H9 (cell line): ENCODE data around the gene FRAT2. TPM values are rescaled to one million over a fixed set of nuclear protein-coding genes. Genes with fewer than 3 reads are reported as not detected.

ENCODE experiments used
- DNase-seq: peaks from one replicate; pipeline ENCODE4 v3.0.0-alpha.2; 2017
- H2AFZ ChIP-seq: one replicate; pipeline ENCODE4 v1.6.1; 2013; ENCODE audit warnings: mild to moderate bottlenecking, low read length, control low read depth, moderate library complexity
- H2AK5ac ChIP-seq: 2 replicates; pipeline ENCODE4 v1.6.1; 2013; ENCODE audit warnings: low read length, control low read depth, mixed read lengths; ENCODE audit not compliant: insufficient read length
- H2BK120ac ChIP-seq: one replicate; pipeline ENCODE4 v1.6.1; 2013; ENCODE audit warnings: low read depth, mild to moderate bottlenecking, low read length, control low read depth, inconsistent platforms; ENCODE audit not compliant: poor library complexity, severe bottlenecking
- H2BK12ac ChIP-seq: 2 replicates; pipeline ENCODE4 v1.6.1; 2013; ENCODE audit warnings: low read length, control low read depth, mixed read lengths, low read depth; ENCODE audit not compliant: insufficient read length
- H2BK15ac ChIP-seq: 2 replicates; pipeline ENCODE4 v1.6.1; 2013; ENCODE audit warnings: low read depth, low read length, control low read depth
- H2BK20ac ChIP-seq: one replicate; pipeline ENCODE4 v1.6.1; 2013; ENCODE audit warnings: low read depth, mild to moderate bottlenecking, low read length, control low read depth, inconsistent platforms; ENCODE audit not compliant: poor library complexity, severe bottlenecking
- H2BK5ac ChIP-seq: 2 replicates; pipeline ENCODE4 v1.6.1; 2013; ENCODE audit warnings: low read length, control low read depth, mixed read lengths; ENCODE audit not compliant: insufficient read length
- H3K14ac ChIP-seq: 2 replicates; pipeline ENCODE4 v1.6.1; 2013; ENCODE audit warnings: low read length, control low read depth; ENCODE audit not compliant: insufficient read depth
- H3K18ac ChIP-seq: 2 replicates; pipeline ENCODE4 v1.6.1; 2013; ENCODE audit warnings: low read depth, mild to moderate bottlenecking, mixed read lengths, low read length, control low read depth; ENCODE audit not compliant: insufficient read length
- H3K23ac ChIP-seq: 2 replicates; pipeline ENCODE4 v1.6.1; 2013; ENCODE audit warnings: low read length, control low read depth, mixed read lengths, low read depth; ENCODE audit not compliant: insufficient read length
- H3K23me2 ChIP-seq: 2 replicates; pipeline ENCODE4 v1.6.1; 2013; ENCODE audit warnings: low read depth, mild to moderate bottlenecking, mixed read lengths, low read length, control low read depth; ENCODE audit not compliant: insufficient read length, poor library complexity, severe bottlenecking
- H3K27ac ChIP-seq: 2 replicates; pipeline ENCODE4 v1.5.1; 2013; ENCODE audit warnings: low read length, control low read depth, mixed read lengths, low read depth; ENCODE audit not compliant: insufficient read length
- H3K27me3 ChIP-seq: 2 replicates; pipeline ENCODE4 v1.6.1; 2013; ENCODE audit warnings: low read length, control low read depth, inconsistent platforms; ENCODE audit not compliant: insufficient read depth
- H3K4ac ChIP-seq: 2 replicates; pipeline ENCODE4 v1.6.1; 2013; ENCODE audit warnings: low read depth, mild to moderate bottlenecking, control low read depth, inconsistent platforms, low read length, moderate library complexity
- H3K4me1 ChIP-seq: 2 replicates; pipeline ENCODE4 v1.6.1; 2013; ENCODE audit warnings: low read length, control low read depth, inconsistent platforms; ENCODE audit not compliant: insufficient read depth
- H3K4me2 ChIP-seq: 2 replicates; pipeline ENCODE4 v1.6.1; 2013; ENCODE audit warnings: low read length, control low read depth, mixed read lengths; ENCODE audit not compliant: insufficient read length, insufficient read depth
- H3K56ac ChIP-seq: 2 replicates; pipeline ENCODE4 v1.6.1; 2013; ENCODE audit warnings: low read depth, mild to moderate bottlenecking, mixed read lengths, low read length, control low read depth; ENCODE audit not compliant: insufficient read length
- H3K79me1 ChIP-seq: 2 replicates; pipeline ENCODE4 v1.6.1; 2013; ENCODE audit warnings: low read depth, mild to moderate bottlenecking, moderate library complexity, low read length, control low read depth, inconsistent platforms; ENCODE audit not compliant: insufficient read depth, poor library complexity, severe bottlenecking
- H3K79me2 ChIP-seq: 2 replicates; pipeline ENCODE4 v1.6.1; 2013; ENCODE audit warnings: low read length, control low read depth, inconsistent platforms; ENCODE audit not compliant: insufficient read depth
- H3K9ac ChIP-seq: 2 replicates; pipeline ENCODE4 v1.6.1; 2013; ENCODE audit warnings: low read length, control low read depth, mixed read lengths; ENCODE audit not compliant: insufficient read length; ENCODE audit errors: extremely low read depth
- H3K9me3 ChIP-seq: one replicate; pipeline ENCODE4 v1.6.1; 2013; ENCODE audit warnings: low read depth, low read length, inconsistent platforms; ENCODE audit not compliant: control insufficient read depth
- H3T11ph ChIP-seq: one replicate; pipeline ENCODE4 v1.6.1; 2013; ENCODE audit warnings: mild to moderate bottlenecking, low read length, control low read depth, inconsistent platforms
- H4K20me1 ChIP-seq: one replicate; pipeline ENCODE4 v1.6.1; 2013; ENCODE audit not compliant: control insufficient read depth, insufficient read length, insufficient read depth
- H4K5ac ChIP-seq: 2 replicates; pipeline ENCODE4 v1.6.1; 2013; ENCODE audit warnings: low read depth, mild to moderate bottlenecking, mixed read lengths, low read length, control low read depth; ENCODE audit not compliant: insufficient read length
- H4K8ac ChIP-seq: replicated peaks from 2 replicates; pipeline ENCODE4 v1.6.1; 2013; ENCODE audit warnings: low read length, control low read depth, mixed read lengths, low read depth; ENCODE audit not compliant: insufficient read length
- H4K91ac ChIP-seq: 2 replicates; pipeline ENCODE4 v1.6.1; 2013; ENCODE audit warnings: low read depth, mild to moderate bottlenecking, moderate library complexity, mixed read lengths, low read length, control low read depth; ENCODE audit not compliant: insufficient read length
- H3K27ac Mint-ChIP-seq, 3 experiments: 2 replicates in 2 of 3; 3 replicates in 1 of 3; pipeline ENCODE4 v1.8.0; 2020 to 2021; ENCODE audit warnings: mixed read lengths in 3 of 3, mild to moderate bottlenecking in 1 of 3, moderate library complexity in 1 of 3
- H3K27me3 Mint-ChIP-seq: 2 replicates; pipeline ENCODE4 v1.8.0; 2021; ENCODE audit warnings: low read depth, mild to moderate bottlenecking, moderate library complexity, mixed read lengths
- H3K36me3 Mint-ChIP-seq, 3 experiments: 2 replicates in 2 of 3; 3 replicates in 1 of 3; pipeline ENCODE4 v1.8.0; 2020 to 2021; ENCODE audit warnings: low read depth in 3 of 3, mixed read lengths in 3 of 3; ENCODE audit not compliant: insufficient read depth in 1 of 3
- H3K4me1 Mint-ChIP-seq, 2 experiments: 2 replicates each; pipeline ENCODE4 v1.8.0; 2020; ENCODE audit warnings: mixed read lengths in 2 of 2
- H3K4me3 Mint-ChIP-seq, 2 experiments: 2 replicates in 1 of 2; 3 replicates in 1 of 2; pipeline ENCODE4 v1.8.0; 2020 to 2021; ENCODE audit warnings: mild to moderate bottlenecking in 2 of 2, mixed read lengths in 2 of 2, moderate library complexity in 1 of 2
- H3K9me3 Mint-ChIP-seq, 2 experiments: 2 replicates in 1 of 2; 3 replicates in 1 of 2; pipeline ENCODE4 v1.8.0; 2020; ENCODE audit warnings: mild to moderate bottlenecking in 2 of 2, mixed read lengths in 2 of 2, moderate library complexity in 1 of 2
- CTCF ChIP-seq: fragments of 200-600 bp; sonication (generic); conservative IDR thresholded peaks from 3 replicates; pipeline ENCODE4 v1.8.0; 2021; ENCODE audit warnings: antibody characterized with exemption, mild to moderate bottlenecking
- WGBS: extraction: QIAGEN DNeasy Blood & Tissue Kit; methylation state at CpG from one replicate; pipeline ENCODE4 v1.1.7; 2013; ENCODE audit warnings: missing lambda C conversion rate, low lambda C conversion rate, mixed read lengths; ENCODE audit not compliant: insufficient read length; ENCODE audit errors: extremely low coverage; 5-methylcytosine and 5-hydroxymethylcytosine counted together
- total RNA-seq: library from RNA; stranded (reverse); gene quantifications from 2 replicates; pipeline ENCODE4 v1.2.1, GENCODE V29; 2021

FRAT2 gene
- total RNA-seq, 1 experiment from 2014 or later: 129 TPM

GRCh38 chr10:97292097-97292861 is 42.2 kb downstream of the FRAT2 start, which contains the start of gene ARHGAP19:
TSS of gene ARHGAP19 (minus strand) at chr10:97292637. CDS start at chr10:97292627, 10 bp downstream.
- no peaks in the 10 kb centered on the region for H3K23me2 ChIP-seq
- H3K27ac ChIP-seq: peak within 1 kb of the TSS; percentile 32
- no peaks in the 10 kb centered on the region for H3K4me1 ChIP-seq
- peak; percentile 98 for DNase-seq
- Mint-ChIP-seq H3K27me3 (no peaks in the 10 kb centered on the region), H3K9me3 (no peaks in the 10 kb centered on the region; a peak in 1 of 5 replicates), H3K4me1 (peaks cover 18 to 20% of the 10 kb centered on the region in 2 experiments), H3K36me3 (peaks cover 9 to 28% (median 9%) of the 10 kb centered on the region in 3 experiments), H3K27ac (peak within 1 kb of the TSS; percentile 88 to 96 (median 93)), H3K4me3 (peak within 1 kb of the TSS; percentile 81 to 91)
- peak within 1 kb of the TSS; percentile 79; the same call in 1 of the 2 replicates for H3K14ac ChIP-seq
- no peak within 1 kb of the TSS for H3K56ac ChIP-seq
- H4K20me1 ChIP-seq: no peaks in the 10 kb centered on the region
- no peak for TF ChIP-seq CTCF
- no peak within 1 kb of the TSS for H2BK120ac ChIP-seq
- H3K4me2 ChIP-seq: peak within 1 kb of the TSS; percentile 69
- no peak within 1 kb of the TSS for H3K23ac ChIP-seq
- H2BK20ac ChIP-seq: no peak within 1 kb of the TSS
- H2BK5ac ChIP-seq: no peak within 1 kb of the TSS
- no peaks in the 10 kb centered on the region for H3K27me3 ChIP-seq
- H4K8ac ChIP-seq: no peak within 1 kb of the TSS
- H3K79me1 ChIP-seq: no peaks in the 10 kb centered on the region
- no peak within 1 kb of the TSS for H2BK15ac ChIP-seq
- no peak within 1 kb of the TSS for H3K4ac ChIP-seq
- no peak within 1 kb of the TSS for H2AK5ac ChIP-seq
- peak within 1 kb of the TSS; percentile 72 for H3K18ac ChIP-seq
- no peaks in the 10 kb centered on the region for H3K9me3 ChIP-seq
- no peak within 1 kb of the TSS for H4K5ac ChIP-seq
- H2AFZ ChIP-seq: no peak within 1 kb of the TSS
- H2BK12ac ChIP-seq: no peak within 1 kb of the TSS
- H3T11ph ChIP-seq: no peak within 1 kb of the TSS
- WGBS: no CpG with 5 or more reads among the region's 55 CpGs
- no peaks in the 10 kb centered on the region for H3K79me2 ChIP-seq
- H3K9ac ChIP-seq: peak within 1 kb of the TSS; percentile 46
- H4K91ac ChIP-seq: no peak within 1 kb of the TSS
